ENCODE results near the gene OVOL2. TPM values are rescaled to one million over a fixed set of nuclear protein-coding genes. Genes with fewer than 3 reads are reported as not detected.
"Not testable (repeated sequence)": the region's sequence is repeated elsewhere in the genome, so short reads cannot be mapped to it uniquely, and the experiment has no call there.

Gene OVOL2
- 17.9 and 18.8 TPM in 2 replicates for total RNA-seq (2014; rRNA removed; shearing (Covaris generic))

DNA sequence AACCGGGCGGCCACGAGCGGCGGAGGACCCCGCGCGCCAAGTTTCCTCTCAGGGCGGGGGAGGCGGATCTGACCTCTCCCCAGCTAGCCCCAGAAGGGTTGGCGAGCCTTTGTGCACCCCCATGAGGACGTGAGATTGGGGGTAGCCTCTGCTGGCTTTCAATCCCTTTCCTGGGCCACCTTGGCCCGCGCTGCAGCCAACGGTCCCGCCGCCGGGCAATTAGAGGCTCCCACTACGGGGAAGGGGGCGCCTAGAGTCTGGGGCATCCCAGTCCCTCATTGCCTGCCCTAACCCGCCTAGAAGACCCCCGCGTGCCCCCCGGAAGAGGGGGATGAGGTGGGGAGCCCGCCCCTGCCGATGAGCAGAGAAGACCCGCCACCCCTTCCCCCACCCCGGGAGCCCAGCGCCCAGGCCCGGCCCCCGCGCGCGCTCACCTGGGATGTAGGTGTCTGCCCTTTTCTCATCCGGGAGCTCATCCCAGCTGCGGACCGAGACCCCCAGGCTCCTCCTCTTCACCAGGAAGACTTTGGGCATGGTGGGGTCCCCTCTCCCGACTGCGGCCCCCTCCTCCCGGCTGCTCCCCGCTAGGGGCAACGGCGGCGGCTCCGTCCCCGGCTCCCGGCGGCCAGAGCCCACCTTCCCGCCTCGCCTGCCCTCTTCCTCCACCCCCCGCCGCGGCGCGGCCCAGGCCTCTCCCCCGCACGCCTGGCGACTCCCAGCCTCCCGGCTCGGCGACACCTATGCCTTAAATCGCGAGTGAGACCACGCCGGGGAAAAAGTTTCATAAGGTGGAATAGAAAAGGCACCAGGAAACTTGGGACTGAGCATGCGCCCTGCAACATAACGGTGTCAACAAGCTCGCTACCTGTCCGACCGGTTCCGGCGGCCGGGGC is at the start of gene OVOL2:
Gene OVOL2 (minus strand): TSS at position 816 of the 893 bp plus-strand sequence. CDS start 282 bp downstream, at position 534.
- DNase-seq (ENCODE audit: low spot score), result peak; percentile 90

DNA sequence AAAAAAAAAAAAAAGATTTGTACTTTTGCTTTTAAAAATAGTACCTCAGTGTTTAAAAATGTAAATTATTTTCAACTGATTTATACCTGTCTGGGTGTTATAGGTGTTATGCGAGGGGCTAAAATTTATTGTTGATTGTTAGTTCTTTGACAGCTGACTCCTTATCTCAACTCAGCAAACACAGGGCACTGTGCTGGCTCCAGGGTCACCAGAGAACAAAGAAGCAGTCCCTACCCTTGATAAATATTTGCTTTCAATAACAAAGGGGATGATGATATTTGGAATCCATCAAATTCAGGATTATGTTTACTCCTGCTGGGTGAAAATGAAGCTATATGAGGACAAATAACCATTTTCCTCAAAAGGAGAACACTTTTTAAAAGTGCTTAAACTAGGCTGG is 45.8 kb upstream of the OVOL2 start:
- no peak for DNase-seq (ENCODE audit: low spot score)

DNA sequence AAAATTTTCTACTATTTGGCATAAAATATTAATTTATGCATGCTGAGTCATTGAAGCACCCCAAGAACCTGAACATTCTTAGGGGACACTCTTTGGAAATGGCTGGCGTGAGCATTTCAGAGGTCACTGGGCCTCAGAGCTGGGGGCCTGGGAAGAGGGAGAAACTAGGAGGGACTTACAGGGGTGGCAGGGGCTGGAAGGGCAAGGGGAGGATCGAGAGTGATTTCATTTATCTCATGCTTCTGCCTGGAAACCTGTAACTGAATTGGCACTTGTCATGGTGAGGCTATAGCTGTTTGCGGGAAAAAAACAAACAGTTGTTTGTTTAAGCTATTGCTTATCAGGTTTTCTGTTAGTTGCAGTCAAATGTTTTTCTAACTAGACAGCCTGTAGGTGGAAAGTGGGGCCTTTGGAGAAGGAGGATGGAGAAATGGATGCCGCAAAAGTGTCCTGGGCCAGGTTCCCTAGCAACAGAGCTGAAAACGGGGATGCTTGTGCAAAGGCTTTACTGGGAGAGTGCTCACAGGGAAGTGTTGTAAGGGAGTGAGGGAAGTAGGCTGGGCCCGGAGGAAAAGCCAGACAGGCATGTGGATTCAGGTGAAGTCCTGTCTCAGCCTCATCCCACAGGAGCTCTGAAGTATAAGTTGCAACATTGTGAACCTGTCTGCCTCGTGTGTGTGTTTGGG is 43.6 kb upstream of the OVOL2 start:
- DNase-seq (ENCODE audit: low spot score), result no peak

DNA sequence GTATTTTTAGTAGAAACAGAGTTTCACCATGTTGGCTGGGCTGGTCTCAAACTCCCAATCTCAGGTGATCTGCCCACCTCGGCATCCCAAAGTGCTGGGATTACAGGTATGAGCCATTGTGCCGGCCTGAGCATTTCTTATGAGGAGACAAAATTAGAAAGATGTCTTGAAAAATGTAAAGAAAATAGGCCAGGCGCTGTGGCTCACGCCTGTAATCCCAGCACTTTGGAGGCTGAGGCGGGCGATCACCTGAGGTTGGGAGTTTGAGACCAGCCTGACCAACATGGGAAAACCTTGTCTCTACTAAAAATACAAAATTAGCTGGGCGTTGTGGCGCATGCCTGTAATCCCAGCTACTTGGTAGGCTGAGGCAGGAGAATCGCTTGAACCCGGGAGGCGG is 42.9 kb upstream of the OVOL2 start:
- DNase-seq (ENCODE audit: low spot score), result not testable (repeated sequence)

DNA sequence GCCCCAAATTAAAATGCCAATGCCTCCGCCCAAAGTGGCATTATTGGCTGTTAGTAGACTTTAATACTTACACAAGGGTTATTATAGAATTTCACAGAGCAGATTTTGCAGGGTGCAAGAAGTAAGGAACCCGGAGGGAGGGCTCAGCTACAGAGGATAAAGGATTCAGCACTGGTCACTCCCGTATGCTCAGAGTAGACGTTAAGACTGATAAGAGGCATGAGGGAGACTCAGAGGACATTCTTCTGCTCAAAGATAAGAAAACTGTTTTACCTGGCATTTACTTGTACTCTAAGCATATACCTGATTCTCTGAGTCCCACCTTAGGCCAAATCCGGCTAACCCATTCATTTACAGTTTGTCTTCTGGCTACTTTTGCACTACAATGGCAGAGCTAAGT is 36.5 kb upstream of the OVOL2 start:
- no peak for DNase-seq (ENCODE audit: low spot score)

DNA sequence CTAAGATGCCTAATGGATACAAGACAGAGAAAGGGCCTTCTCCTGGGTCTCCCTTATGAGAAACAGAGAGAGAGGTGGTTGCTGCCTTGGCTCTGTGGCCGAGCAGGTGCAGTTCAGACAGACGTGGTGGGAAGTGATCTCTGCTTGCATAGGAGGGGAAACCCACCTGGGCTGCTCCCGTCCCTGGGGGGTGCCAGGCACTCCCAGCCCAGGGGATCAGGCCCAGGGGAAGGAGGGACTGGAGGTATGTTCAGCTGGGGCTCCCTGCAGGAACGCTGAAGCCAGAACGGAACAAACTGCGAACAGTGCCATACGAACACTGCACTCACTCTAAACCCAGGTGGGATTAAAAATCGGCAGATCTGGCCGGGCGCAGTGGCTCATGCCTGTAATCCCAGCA is 35.7 kb upstream of the OVOL2 start:
- DNase-seq (ENCODE audit: low spot score), result no peak

DNA sequence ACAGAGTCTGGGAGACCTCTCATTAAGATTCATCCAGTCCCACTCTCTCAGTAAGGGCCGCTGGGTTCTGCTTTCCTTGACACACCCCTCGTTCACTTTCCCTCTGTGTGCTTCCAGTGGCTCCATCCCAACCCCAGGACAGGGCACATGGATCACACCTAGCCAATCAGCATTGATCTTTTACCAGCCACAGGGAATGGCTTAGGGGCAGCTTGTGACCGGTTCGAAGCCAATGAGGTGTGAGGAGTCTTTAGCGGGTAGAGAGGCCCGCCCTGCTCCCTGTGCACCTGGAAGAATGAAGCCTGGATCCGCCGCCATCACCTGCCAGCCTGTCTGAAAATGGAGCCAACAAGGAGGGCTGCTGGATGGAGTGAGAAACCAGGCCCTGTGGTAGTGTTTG is 35.2 kb upstream of the OVOL2 start:
- no peak for DNase-seq (ENCODE audit: low spot score)

DNA sequence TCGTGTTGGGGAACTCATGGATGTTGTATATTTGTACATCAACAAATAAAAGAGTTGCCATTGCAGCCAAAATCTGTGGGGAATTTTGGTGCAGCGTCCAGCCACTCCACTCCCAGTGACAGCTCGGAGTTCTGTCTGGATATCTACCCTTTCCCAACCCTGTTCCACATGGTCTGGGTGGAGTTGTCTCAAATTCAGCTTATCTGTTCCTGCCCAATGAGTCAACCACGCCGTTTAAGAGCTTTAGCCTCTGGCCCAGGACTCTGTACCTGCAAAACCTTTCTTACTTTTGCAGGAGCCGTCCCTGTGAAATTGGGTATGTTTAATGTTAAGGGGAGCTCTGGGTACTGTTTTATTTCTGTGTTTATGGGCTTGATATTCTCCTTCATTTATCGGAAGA is 33.9 kb upstream of the OVOL2 start:
- DNase-seq (ENCODE audit: low spot score), result no peak

DNA sequence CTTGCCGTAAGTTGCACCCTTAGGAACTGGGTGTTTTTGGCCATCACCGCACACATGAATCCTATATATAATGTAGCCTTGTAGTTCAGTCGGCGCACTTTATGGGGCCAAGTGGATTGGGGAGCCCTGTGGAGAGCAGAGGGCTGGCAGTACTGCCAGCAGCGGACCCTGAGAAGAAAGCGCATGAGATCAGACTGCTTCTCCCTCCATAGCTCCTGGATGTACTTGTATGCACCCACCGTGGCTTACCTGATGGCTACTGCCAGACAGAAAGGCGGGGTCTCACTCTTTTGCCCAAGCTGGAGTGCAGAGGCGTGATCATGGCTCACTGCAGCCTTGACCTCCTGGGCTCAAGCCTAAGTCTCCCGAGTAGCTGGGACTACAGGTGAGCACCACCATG is 32.8 kb upstream of the OVOL2 start:
- no peak for DNase-seq (ENCODE audit: low spot score)

DNA sequence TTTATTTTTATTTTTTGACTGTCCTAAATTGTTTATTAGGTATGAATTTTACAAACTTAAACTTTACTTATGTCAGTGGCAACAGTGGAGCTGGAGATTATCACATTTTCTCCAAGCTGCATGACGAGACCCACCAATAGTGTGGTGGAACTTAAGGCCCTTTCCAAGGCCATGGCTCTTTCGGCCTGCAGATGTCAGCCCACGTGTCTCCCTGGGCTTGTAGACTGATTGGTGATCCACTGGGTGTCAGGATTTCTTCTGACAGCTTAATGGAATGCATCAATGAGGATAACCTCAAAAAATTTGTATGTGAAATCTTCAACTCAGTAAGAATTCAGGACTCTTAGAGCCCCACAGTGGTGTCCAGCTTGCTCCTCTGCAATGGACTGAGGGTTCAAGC is 32.3 kb upstream of the OVOL2 start:
- peak; percentile 19 for DNase-seq (ENCODE audit: low spot score)

DNA sequence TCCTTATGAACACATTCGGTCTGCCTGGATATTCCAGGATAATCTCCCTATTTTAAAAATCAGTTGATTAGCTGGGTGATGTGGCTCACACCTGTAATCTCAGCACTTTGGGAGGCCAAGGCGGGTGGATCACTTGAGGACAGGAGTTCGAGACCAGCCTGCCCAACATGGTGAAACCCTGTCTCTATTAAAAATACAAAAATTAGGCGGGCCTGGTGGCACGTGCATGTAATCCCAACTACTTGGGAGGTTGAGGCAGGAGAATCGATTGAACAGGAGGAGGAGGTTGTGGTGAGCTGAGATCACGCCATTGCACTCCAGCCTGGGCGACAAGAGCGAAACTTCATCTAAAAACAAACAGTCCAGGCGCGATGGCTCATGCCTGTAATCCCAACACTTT is 31.1 kb upstream of the OVOL2 start:
- DNase-seq (ENCODE audit: low spot score), result not testable (repeated sequence)

DNA sequence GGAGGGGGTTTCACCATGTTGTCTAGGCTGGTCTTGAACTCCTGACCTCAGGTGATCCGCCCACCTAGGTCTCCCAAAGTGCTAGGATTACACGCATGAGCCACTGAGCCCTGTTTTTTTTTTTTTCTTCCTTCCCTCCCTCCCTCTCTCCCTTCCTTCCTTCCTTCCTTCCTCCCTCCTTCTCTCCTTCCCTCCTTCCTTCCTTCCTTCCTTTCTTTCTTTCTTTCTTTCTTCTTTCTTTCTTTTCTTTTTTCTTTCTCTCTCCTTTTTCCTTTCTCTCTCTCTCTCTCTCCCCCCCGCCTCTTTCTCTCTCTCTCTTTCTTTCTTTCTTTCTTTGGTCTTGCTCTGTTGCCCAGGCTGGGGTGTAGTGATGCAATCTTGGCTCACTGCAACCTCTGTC is 30.6 kb upstream of the OVOL2 start:
- not testable (repeated sequence) for DNase-seq (ENCODE audit: low spot score)

DNA sequence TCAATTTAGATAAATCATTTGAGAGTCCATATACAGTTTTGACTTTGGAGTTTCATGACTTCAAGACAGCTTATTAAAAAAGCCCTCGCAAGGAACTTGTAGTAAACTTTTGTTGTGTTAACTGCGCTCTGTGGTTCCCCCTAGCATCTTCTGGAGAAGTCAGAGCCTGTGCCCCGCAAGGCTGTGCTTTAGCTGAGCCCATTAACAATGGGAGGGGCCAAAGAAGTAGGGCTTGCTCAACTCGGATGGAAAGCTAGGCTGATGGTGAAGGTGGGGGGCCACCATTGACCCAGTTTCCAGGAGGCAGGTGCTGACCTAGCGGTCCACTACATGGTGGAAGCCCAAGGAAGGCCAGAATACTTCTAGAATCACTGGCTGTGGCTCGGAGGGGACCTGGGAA is 29.3 kb upstream of the OVOL2 start:
- no peak for DNase-seq (ENCODE audit: low spot score)

DNA sequence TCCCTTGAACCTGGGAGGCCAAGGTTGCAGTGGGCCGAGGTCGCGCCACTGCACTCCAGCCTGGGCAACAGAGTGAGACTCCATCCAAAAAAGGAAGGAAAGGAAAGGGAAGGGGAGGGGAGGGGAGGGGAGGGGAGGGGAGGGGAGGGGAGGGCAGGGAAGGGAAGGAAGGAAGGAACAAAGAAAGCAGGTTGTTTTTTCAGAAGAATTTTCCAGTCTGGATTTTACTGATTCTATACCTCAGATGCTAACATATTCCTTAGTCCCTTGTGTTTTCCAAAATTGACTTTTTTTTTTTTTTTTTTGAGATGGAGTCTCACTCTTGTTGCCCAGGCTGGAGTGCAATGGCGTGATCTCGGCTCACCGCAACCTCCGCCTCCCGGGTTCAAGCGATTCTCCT is 23.1 kb upstream of the OVOL2 start:
- DNase-seq (ENCODE audit: low spot score), result not testable (repeated sequence)

DNA sequence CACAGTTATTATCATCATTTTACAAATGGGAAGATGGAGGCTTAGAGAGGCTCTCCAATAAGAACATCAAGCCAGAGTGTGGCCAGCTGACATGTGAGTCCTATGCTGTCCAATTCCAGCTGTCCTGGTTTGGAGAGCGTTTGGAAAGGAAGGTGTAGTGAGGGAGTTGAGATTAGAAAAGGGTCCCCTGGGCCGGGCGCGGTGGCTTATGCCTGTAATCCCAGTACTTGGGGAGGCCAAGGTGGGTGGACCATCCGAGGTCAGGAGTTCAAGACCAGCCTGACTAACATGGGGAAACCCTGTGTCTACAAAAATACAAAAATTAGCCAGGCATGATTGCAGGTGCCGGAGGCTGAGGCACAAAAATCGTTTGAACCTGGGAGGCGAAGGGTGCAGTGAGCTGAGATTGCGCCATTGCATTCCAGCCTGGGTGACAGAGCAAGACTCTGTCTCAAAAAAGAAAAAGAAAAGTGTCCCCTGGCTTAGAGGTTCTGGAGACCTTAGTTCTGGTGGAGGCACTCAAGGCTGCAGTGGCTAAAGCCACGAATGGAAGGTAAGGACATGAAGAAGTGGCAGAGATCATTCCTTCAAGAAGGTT is 22.1 kb upstream of the OVOL2 start:
- DNase-seq (ENCODE audit: low spot score), result no peak

DNA sequence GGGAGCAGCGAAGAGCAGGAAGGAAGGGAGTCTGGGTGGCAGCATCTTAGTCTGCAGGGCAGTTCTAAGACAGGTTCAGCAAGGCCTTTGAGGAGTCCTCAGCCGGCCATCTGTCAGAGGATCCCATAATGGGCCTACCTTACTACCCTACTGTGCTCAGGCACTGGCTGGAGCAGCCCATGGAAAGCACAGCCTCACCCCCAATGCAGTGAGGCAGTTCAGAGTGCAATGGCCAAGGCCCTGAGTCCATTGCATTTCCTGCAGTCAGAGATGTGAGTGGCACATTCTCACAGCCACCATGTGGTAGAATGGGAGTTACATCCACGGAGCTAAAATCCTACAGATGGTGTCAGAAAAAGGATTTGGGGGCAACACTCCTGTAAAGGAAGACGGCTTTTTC is 19.4 kb upstream of the OVOL2 start:
- DNase-seq (ENCODE audit: low spot score), result no peak

DNA sequence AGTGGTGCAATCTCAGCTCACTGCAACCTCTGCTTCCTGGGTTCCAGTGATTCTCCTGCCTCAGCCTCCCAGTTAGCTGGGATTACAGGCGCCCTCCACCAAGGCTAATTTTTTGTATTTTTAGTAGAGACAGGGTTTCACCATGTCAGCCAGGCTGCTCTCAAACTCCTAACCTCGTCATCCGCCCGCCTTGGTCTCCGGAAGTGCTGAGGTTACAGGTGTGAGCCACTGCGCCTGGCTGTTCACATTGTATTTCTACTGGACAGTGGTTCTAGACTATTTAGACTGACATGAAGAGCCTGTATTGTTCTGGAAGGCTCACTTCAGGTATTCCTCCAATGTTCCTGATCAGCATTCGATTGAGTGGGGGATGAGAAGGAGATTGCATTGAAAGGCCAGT is 14.8 kb upstream of the OVOL2 start:
- no peak for DNase-seq (ENCODE audit: low spot score)

DNA sequence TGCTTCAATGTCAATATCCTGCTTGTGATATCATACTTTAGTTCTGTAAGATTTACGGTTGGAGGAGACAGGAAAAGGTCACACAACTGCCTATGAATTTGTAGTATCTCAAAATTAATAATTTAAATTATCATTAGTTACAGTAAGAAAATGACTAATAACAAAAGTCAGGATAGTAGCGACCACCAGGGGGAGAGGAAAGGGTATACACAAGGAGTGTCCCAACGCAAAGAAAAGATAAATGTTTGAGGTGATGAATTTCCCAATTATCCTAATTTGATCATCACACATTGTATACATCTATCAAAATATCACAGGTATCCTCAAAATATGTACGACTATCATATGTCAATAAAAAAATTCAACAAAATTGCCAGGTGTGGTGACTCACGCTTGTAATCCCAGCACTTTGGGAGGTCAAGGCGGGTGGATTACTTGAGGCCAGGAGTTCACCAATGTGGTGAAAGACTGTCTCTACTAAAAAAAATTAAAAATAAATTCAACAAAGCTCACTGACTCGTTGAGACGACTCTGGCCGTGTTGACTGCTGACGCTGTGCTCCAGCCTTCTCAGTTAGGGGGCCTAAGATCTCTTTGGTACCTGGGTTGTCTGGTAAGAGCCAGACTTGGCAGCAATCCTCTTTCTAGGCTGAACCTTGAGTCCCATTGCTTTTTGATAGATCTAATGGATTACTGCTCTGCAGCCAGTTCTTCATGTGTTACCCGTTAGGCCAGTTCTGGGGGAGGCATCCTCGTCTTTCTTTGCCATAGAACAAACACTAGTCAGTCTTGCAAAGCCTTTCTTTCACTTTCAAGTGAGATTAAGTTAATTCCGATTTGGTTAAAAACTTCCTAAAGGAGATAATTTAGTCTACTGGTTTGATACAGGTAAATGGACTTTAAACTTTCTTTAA is 9.0 kb upstream of the OVOL2 start:
- no peak for DNase-seq (ENCODE audit: low spot score)

DNA sequence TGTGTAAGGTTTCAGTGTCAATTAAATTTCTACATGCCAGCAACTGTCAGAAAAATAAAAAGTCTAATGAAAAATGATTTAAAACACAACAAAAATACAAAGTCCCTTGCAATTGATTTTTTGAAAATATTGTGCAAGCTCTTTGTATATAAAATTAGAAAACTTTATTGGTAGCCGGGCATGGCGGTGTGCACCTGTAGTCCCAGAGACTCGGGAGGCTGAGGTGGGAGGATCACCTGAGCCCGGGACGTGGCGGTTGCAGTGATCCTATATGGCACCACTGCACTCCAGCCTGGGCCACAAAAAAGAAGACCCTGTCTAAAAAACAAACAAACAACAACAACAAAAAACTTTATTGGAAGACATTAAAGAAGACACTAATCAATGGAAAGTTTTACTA is 6.0 kb upstream of the OVOL2 start:
- no peak for DNase-seq (ENCODE audit: low spot score)

DNA sequence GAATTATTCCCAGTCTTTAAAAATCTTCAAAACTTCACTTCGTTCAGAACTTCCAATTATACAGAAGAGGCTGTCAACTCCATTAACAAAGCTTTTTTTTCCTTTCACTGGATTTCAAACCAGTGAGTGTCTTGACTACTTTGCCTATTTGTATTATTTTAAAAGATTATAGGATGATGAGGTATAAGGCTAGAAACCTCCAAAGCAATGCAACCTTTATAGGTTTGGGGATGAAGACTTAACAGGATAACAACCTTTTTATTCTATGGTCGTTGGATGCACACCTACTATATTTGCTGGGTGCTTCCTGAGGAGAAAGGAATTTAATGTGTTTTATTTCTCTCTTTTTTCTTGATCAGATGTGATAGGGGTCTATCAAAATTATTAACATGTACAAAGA is 1.9 kb upstream of the OVOL2 start:
- no peak for DNase-seq (ENCODE audit: low spot score)

DNA sequence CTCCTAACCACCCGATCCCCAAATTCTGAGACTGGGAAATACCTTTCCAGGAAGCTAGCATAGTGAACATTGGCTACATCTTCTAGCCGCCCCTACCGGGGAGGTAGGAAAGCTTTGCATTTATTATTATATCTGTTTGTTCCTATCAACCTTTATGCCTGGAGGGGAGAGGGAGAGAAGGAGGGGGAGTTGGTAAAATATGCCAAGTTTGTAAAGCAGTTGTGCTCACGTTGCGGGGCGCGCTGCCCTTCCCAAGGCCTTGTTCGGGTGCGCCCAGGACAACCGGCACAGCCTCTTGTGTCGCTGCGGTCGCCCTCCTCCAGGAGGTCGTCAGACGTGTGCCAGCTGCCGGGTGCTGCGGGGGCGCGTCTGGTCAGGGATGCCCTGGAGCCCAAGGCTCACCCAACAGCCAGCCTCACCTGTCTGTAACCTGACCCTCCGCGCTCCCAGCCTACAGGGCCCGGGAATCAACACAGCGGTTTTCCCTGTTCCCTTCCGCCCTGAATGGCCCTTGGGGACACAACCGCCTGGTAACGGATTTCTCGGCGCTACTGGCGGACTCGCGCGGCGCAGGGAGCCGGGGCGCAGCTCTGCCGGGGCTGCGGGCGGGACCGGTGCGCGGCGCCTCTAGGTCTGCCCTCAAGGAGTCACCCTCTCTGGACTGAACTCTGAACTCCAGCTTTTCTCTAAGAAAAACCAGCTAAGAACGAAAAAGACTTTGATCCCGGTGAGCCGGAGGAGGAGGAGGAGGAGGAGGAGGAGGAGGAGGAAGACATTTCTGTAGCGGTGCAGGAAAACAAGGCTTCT is 1.1 kb upstream of the OVOL2 start:
- peak; percentile 41 for DNase-seq (ENCODE audit: low spot score)
